ENCODE measurements around the gene PLP1. TPM values are rescaled to one million over a fixed set of nuclear protein-coding genes. Genes with fewer than 3 reads are reported as not detected.
A peak's percentile ranks its signal among the peaks of the same experiment; 100 is the strongest.

The PLP1 gene
- total and polyA plus RNA-seq, 2 experiments from 2014 or later, result 0.22 to 0.29 TPM

GRCh38 chrX:103774070-103774642 lies 2.5 kb upstream of the PLP1 start:
- Histone ChIP-seq H4K20me1 (ENCODE audit: insufficient read depth) (no peaks in the 10 kb centered on the region), H3K27ac (no peak overlapping the region), H3K36me3 (ENCODE audit: low read depth) (no peaks in the 10 kb centered on the region), H3K4me1 (ENCODE audit: insufficient read depth) (no peaks in the 10 kb centered on the region), H3K9me3 (ENCODE audit: low read depth) (no peaks in the 10 kb centered on the region), H3K4me3 (no peak overlapping the region), H3K79me2 (ENCODE audit: insufficient read depth) (no peaks in the 10 kb centered on the region), H3K9me2 (ENCODE audit: insufficient read depth) (no peaks in the 10 kb centered on the region), H2AFZ (peak overlapping the region; percentile 48; the same call in 1 of the 2 replicates), H3K27me3 (replicated peaks; ENCODE audit: insufficient read depth) (no peaks in the 10 kb centered on the region), H3K4me2 (ENCODE audit: unreplicated experiment) (no peak overlapping the region), H3F3A (ENCODE audit: insufficient read depth) (no peaks in the 10 kb centered on the region), H3K9ac (no peak overlapping the region)
- WGBS, 2 experiments (ENCODE audit: low coverage in 1 of 2, low lambda C conversion rate in 2 of 2, missing lambda C conversion rate in 2 of 2), result 74 to 79% methylated on average over 6 of the region's 6 CpGs
- no peak for TF ChIP-seq EZH2 (IDR thresholded peaks at IDR 0.05; ENCODE audit: insufficient read depth, poor library complexity, severe bottlenecking)
- TF ChIP-seq EZH2phosphoT487 (IDR thresholded peaks at IDR 0.05; ENCODE audit: insufficient read depth, low read depth), result no peak
- in situ Hi-C loops (cut with MboI), result no loop called here
- peak; percentile 75 for DNase-seq

- H3K27ac ChIP-seq, result no peak overlapping the region
- in situ Hi-C loops (cut with MboI), result no loop called here
Measured at GRCh38 chrX:103779141-103779789, 2.6 kb downstream of the PLP1 start.

GRCh38 chrX:103780336-103781061 lies 3.9 kb downstream of the PLP1 start:
- Histone ChIP-seq H3K4me1 (ENCODE audit: insufficient read depth) (no peaks in the 10 kb centered on the region), H4K20me1 (ENCODE audit: insufficient read depth) (no peaks in the 10 kb centered on the region), H3K79me2 (ENCODE audit: insufficient read depth) (no peaks in the 10 kb centered on the region), H3K9me2 (ENCODE audit: insufficient read depth) (no peaks in the 10 kb centered on the region), H3K9ac (no peak overlapping the region), H3K36me3 (ENCODE audit: low read depth) (no peaks in the 10 kb centered on the region), H3K27ac (no peak overlapping the region), H2AFZ (no peak overlapping the region), H3K4me2 (ENCODE audit: unreplicated experiment) (no peak overlapping the region), H3K4me3 (no peak overlapping the region), H3F3A (ENCODE audit: insufficient read depth) (no peaks in the 10 kb centered on the region), H3K9me3 (ENCODE audit: low read depth) (no peaks in the 10 kb centered on the region), H3K27me3 (replicated peaks; ENCODE audit: insufficient read depth) (no peaks in the 10 kb centered on the region)
- DNase-seq, result no peak
- in situ Hi-C loops (cut with MboI), result no loop called here
- TF ChIP-seq EZH2phosphoT487 (IDR thresholded peaks at IDR 0.05; ENCODE audit: insufficient read depth, low read depth), result no peak
- WGBS, 2 experiments (ENCODE audit: low coverage in 1 of 2, low lambda C conversion rate in 2 of 2, missing lambda C conversion rate in 2 of 2), result 83 to 87% methylated on average over 10 of the region's 10 CpGs

More at GRCh38 chrX:103779141-103779789, 2.6 kb downstream of the PLP1 start:
- Histone ChIP-seq H3K4me2 (ENCODE audit: unreplicated experiment) (no peak overlapping the region), H3K4me1 (ENCODE audit: insufficient read depth) (no peaks in the 10 kb centered on the region), H3F3A (ENCODE audit: insufficient read depth) (no peaks in the 10 kb centered on the region), H3K9me3 (ENCODE audit: low read depth) (no peaks in the 10 kb centered on the region), H3K79me2 (ENCODE audit: insufficient read depth) (no peaks in the 10 kb centered on the region), H3K4me3 (no peak overlapping the region), H3K9me2 (ENCODE audit: insufficient read depth) (no peaks in the 10 kb centered on the region), H3K9ac (no peak overlapping the region), H3K36me3 (ENCODE audit: low read depth) (no peaks in the 10 kb centered on the region), H4K20me1 (ENCODE audit: insufficient read depth) (no peaks in the 10 kb centered on the region), H2AFZ (no peak overlapping the region), H3K27me3 (replicated peaks; ENCODE audit: insufficient read depth) (no peaks in the 10 kb centered on the region)
- 23 to 34% methylated on average over 6 of the region's 6 CpGs for WGBS, 2 experiments (ENCODE audit: low coverage in 1 of 2, low lambda C conversion rate in 2 of 2, missing lambda C conversion rate in 2 of 2)
- peak; percentile 29 for DNase-seq
- TF ChIP-seq EZH2phosphoT487 (IDR thresholded peaks at IDR 0.05; ENCODE audit: insufficient read depth, low read depth) (no peak), EZH2 (IDR thresholded peaks at IDR 0.05; ENCODE audit: insufficient read depth, poor library complexity, severe bottlenecking) (no peak)

- WGBS, 2 experiments (ENCODE audit: low coverage in 1 of 2, low lambda C conversion rate in 2 of 2, missing lambda C conversion rate in 2 of 2), result 40 to 74% methylated on average over 2 to 4 of the region's 4 CpGs
- Histone ChIP-seq H3K27ac (no peak overlapping the region), H2AFZ (no peak overlapping the region), H3K27me3 (replicated peaks; ENCODE audit: insufficient read depth) (no peaks in the 10 kb centered on the region), H3K9me3 (ENCODE audit: low read depth) (no peaks in the 10 kb centered on the region), H3K9me2 (ENCODE audit: insufficient read depth) (no peaks in the 10 kb centered on the region), H3F3A (ENCODE audit: insufficient read depth) (no peaks in the 10 kb centered on the region), H3K4me2 (ENCODE audit: unreplicated experiment) (no peak overlapping the region), H3K79me2 (ENCODE audit: insufficient read depth) (no peaks in the 10 kb centered on the region), H3K4me3 (no peak overlapping the region), H3K36me3 (ENCODE audit: low read depth) (no peaks in the 10 kb centered on the region), H4K20me1 (ENCODE audit: insufficient read depth) (no peaks in the 10 kb centered on the region), H3K4me1 (ENCODE audit: insufficient read depth) (no peaks in the 10 kb centered on the region), H3K9ac (no peak overlapping the region)
- no peak for DNase-seq
- TF ChIP-seq EZH2 (IDR thresholded peaks at IDR 0.05; ENCODE audit: insufficient read depth, poor library complexity, severe bottlenecking) (no peak), EZH2phosphoT487 (IDR thresholded peaks at IDR 0.05; ENCODE audit: insufficient read depth, low read depth) (no peak)
- in situ Hi-C loops (cut with MboI), result no loop called here
Measured at GRCh38 chrX:103781062-103781402, 4.4 kb downstream of the PLP1 start.

Data from GM23248 (cell line).